Stimulated activated CD4-positive, alpha-beta T cell treated with anti-CD3 and anti-CD28 coated beads, Interleukin-15, amount 100 ng/mL, for 1 hour (primary cell): ENCODE data around the gene NRGN.

Source experiments
- DNase-seq, 2 donors: peaks; one replicate each; pipeline ENCODE4 v3.0.0-alpha.2; 2020; ENCODE audit warnings: low read depth in 1 of 2, low spot score in 1 of 2

Gene NRGN

DNA sequence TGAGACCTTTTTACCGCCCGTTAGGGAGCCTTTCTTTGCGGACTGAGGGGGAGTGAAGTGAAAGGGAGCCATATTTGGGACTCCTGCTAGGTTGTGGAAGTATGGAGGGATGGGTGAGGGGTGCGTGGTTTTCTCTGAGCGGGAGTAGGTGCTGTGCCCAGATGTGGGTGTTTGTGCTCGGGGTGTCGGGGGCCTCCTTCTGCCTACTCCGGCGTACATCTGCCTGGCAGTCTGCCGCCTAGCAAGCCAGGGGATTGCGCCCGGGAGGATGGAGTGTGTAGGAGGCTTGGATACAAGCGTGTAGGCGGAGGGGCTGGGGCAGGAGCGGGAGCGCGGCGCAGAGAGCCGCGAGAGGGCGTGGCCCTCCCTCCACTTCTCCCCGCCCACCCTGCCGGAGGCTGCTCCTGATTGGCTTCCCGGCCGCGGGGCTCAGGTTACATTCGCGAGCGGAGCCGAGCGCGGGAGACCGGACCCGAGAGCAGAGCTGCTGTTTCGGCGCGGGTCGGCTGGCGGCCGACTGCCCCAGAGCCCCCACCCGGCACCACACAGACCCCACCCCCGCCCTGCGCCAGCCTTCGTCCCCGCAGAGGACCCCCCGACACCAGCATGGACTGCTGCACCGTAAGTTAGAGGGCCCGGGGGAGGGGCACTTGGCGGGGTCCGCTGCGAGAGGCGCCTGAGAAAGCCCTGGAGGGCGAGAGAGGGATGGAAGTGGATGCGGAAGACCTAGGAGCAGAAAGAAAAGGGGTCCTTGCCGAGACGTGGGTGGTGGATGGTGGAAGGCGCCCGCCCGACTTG, at the start of gene NRGN:
Gene NRGN (plus strand): TSS at position 464 of the 798 bp plus-strand sequence. CDS start 143 bp downstream, at position 607.
- peak; percentile 63 to 72 for DNase-seq

DNA sequence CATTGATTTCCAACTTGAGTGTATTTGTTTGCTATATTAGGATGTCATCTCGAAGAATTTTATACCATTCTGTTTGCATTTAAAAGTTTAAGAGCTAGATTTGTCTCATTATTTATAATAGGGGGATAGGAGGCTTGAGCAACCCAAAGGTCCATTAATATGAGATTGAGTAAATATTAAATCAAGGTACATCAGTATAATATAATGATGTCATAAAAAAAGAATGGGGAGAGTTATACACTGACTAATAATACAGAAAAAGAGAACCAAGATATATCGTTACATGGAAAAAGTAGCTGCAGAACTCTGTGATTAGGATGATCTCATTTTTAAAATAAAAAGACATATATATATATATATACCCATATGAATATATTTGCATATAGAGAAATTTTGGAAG, 46.6 kb upstream of the NRGN start:
- no peak for DNase-seq

DNA sequence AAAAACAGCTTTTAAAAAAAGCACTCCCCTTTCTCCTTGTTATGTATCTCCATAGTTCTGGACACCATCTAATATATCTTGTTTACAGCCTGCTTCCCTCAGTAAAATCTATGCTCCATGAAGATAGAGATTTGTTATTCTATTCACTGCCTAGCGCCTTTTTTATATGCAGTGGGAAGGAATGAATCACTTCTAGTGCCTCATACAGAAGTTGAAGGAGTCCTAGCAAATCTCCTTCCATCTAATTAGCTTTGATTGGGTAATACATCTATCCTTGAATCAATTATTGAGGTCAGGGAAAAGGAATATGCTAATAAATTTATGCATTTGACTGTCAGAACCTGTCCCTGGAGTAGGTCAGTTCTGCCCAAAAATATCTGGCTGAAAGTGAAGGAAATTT, 40.2 kb upstream of the NRGN start:
- no peak for DNase-seq

DNA sequence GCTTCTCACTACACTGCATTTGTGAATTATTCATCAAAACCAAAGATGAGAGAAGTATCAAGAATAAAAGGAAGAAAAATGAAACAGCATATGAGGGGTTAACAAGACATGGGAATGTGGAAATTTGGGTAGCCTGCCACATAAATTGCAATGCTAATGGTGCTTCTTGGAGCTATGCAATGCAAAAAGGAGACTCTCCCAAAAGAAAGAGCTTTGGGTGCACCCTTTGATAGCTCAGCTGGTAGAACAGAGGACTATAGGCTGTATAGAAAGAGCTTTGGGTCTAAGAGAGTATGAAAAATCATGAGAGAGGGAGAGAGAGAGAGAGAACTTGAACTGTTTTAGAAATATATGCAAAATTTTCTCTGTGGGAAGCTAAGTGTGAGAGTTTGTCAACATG, 39.7 kb upstream of the NRGN start:
- DNase-seq, result no peak

DNA sequence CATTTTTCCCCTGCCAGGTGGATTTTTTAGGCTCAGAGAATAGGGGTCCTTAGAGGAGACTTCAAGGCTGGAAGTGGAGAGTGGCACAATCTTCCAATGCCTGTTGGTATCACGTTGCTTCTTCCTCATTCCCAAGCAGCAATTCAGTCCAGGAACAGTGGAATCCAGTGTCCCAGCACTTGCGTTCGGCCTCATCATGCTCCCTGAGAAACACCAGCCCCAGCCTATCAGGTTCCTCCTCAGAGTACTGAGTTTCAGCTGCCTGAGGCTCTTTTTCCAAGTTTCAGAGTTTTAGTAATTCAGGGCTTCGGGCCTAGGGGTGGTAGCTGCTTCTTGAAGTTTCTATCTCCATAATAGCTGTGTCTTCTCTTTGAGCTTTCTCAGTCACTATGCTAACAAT, 31.9 kb upstream of the NRGN start:
- DNase-seq, result no peak

DNA sequence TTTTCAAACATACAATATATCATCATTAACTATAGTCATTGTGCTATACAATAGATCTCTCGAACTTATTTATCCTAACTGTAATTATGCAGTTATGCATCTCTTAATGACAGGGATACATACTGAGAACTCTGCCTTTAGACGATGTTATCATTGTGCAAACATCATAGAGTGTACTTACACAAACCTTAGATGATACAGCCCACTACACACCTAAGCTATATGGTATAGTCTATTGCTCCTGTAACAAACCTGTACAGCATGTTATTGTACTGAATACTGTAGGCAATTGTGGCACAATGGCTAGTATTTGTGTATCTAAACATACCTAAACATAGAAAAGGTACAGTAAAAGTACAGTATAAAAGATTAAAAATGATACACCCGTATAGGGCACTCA, 27.4 kb upstream of the NRGN start:
- DNase-seq, result no peak

DNA sequence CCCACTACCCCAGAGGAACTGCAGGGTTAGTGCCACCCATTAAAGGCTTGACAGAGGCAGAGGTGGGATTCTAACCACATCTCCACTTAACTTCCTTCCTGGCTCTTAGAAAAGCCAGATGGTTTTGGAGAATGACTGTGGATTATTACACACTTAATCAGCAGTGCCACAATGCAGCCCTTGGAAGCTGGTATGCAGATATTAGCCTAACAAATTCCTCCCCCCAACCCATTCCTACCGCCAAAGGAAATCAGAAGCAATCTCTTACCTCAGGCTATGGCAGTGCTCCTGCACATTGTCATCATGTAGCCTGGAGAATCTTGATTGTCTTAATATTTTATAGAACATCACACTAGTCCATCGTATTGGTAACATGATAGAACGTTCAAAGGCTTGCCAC, 23.2 kb upstream of the NRGN start:
- no peak for DNase-seq

DNA sequence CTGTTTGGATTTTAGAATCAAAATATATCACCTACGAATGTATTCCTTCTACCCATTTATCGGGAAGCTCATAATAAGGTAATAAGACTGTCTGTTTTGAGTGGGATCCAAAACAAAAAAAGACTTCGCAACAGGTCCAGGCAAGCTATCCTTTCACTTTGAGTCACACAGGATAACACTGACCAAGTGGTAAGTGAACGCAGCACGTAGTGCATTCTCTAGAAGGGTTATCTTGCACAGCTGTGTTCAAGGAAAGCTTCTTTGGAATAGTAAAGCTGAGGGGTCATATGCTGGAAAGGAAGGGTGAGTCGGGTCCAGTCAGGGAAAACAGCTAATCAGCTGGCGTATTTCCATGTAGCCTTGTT, 22.3 kb upstream of the NRGN start:
- no peak for DNase-seq

DNA sequence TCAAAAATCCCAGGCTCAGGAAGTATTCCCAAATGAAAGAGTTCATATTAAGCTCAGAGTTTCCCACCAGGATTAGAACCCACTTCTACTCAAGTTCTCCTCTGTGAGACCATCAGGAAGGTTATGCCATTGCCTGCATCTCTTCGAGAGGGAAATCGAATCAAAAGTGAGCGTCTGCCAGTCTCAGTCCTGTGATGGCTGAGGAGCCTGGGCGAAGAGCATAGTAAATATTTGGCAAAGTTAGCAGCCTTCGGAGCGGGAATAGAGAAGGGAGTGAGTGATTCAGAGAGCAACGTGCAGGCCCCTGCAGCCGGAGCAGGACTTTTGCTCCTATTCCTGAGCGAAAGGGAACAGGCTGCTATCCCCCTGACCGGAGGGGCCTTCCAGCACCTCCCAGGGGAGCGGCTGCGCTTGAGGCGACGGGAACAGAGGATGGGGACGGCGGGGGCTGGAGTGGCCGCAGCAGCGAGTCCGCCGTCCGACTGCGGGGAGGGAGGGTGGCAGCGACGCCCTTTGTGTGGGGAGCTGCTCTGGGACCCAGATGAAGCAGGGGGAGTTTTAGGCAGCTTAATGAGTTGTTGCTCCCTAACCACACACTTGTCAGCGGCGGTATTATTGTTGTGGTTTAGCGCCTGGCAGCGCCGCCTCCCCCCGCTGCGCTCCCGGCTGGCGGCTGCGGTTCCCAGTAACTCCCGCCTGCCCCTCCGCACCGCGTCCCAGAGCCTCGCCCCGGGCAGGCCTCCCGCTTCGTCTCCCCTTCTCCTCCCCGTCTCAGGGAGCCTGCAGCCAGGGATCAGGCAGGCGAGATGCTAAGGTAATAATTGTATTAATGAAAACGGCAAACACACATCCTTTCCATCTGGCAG, 21.7 kb upstream of the NRGN start:
- DNase-seq, result no peak

DNA sequence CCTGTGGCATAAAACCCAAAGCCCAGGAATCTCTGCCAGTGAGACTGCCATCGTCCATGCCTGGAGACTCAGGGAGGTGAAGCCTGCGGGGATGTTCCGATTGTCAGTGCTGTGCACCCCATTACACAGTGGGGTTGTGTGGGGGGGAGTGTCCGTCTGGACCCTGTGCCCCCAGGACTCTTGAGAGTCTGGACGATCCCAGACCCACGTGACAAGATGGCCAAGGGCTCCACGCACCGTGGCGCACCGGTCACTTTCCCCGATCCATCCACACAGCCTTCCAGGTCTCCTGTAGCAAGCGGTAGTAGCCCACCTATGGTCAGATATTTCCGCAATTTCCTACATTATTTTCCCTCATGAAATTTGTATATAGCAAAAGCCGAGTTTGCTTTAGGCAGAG, 20.9 kb upstream of the NRGN start:
- DNase-seq, result no peak

DNA sequence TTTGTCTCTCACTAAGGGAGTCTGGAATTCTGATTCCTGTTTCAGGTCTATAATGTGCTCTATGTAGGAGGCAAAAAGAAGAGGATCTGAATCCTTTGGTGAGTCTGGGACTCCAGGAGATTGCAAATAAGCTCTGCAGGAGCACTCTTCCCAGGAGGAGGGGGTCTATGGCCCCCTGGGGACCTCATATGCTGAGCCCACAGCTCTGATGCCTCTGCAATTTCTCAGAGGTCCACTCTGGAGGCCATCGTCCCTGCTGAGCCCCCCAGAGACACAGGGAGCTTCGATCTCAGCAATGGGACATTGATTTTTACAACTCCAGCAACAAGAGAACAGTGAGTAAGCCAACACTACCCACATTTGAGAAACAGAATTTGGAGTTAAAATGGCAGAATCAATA, 20.2 kb upstream of the NRGN start:
- no peak for DNase-seq

DNA sequence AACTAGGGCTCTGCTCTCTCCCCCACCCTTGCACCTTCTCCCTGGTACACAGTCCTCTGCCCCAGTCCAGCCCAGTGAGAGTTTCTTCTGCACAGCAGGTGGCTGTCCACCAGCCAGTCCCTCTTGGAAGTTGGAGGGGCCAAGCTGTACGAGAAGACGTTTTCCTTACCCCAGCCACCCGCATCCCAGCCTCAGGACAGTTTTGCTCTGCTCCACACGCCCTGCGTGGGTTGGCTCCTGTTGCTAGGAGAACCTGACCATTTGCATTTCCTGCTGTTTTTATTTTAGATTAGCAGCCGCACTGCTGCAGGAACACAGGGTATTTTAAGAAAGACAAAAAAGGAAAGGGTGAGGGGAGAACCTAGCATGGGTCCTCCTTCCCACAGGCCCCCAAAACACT, 17.6 kb upstream of the NRGN start:
- no peak for DNase-seq

DNA sequence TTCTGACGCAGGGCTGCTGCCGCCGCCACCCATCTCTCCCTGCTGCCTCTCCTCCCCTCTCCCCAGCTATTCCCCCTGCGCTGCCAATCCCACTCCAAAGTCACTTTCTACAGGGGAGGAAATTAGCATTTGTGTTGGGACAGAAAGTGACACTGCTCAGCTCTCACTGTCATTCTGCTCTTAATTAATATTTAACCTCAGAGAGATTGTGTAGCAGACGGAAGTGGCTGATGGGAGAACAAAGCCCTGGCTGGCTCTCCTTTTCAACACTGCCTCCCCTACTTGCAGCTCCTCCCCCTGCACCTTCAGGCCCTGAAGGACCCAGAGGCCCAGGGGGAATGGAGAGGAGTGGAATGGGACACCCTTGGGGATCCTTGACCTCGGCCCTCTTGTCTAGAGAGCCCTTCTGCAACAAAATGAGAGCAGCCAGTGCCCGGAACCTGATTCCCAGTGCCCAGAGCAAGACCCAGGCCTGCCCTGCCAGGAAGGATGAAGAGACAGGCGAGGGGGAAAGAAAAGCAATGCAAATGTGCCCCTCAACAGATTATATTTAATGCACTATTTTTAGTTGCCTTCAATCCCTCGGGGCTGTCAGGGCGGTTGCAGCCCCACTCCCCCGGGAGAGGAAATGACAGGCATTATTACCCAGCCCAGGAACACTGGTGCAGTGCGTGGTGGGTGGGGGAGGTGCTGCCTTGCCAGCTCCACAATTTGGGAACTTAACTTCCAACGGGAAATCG, 14.6 kb upstream of the NRGN start:
- no peak for DNase-seq

DNA sequence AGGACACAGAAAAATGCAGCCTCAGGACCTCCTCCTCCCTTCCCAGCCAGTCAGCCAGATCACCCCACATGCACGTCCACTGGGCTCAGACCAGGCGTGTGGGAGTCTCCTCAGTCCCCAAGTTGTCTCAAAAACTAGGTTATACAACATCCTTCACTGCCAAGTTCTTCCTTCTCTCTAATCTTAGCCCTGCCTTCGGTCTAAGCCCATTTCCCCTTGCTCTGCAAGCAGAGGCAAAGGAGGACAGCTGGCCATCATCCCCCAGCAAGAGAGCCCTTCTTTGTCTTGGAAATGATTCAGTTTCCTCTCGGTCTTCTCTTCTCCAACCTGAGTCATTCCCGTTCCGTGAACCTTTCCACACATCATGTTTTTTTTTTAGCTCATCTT, 14.0 kb upstream of the NRGN start:
- DNase-seq, result no peak

DNA sequence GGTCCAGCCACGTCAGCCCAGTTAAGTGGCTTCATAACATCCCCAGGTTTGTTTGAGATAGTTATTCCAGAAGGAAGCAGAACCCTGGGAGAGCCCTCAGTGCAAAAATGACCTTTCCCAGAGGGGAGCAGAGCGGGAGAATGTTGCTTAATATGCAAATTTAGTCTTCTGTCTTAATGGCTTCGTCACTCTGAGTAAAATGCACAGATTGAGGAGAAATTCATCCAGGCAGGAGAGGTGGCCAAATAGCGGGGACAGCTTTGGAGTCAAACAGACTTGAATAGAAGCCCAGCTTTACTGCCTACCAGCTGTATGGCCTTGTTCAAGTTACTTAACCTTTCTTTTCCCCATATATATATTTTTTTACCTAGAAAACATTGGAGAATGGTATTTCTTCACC, 12.3 kb upstream of the NRGN start:
- no peak for DNase-seq

DNA sequence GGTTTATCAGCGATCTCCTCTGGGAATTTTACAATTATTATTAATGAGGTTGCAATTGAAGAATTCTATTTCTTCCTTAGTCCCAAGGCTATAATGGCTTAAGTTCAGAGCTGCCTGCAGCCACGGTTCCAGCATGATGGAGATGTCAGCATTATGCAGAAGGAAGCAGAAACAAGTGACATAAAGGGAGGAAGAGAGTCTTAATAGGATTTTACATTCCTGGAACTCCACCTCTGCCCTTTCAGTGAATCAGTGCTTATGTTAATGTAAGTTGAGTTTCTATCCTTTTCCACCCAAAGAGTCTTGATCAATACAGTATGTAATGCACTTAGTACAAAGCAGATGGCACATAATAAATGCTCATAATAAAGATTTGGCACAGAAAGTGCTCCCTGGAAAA, 11.6 kb upstream of the NRGN start:
- no peak for DNase-seq

DNA sequence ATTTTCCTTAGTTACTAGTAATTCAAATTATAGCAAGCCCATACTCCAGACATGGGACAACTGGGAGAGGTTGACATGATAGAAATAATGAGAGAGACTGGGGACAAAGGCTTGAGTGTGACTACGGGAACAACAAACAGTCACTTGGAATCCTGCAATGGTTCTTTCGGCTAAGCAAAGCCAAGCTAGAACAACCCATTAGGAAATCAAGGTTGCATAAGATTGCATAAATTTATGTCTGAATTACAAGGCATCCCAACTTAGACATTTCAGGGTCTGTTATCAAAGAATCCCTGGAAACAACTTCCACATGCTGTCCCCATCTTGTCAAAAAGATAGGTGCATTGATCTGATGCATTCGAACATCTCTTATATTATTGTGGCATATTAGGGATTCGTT, 10.2 kb upstream of the NRGN start:
- no peak for DNase-seq

DNA sequence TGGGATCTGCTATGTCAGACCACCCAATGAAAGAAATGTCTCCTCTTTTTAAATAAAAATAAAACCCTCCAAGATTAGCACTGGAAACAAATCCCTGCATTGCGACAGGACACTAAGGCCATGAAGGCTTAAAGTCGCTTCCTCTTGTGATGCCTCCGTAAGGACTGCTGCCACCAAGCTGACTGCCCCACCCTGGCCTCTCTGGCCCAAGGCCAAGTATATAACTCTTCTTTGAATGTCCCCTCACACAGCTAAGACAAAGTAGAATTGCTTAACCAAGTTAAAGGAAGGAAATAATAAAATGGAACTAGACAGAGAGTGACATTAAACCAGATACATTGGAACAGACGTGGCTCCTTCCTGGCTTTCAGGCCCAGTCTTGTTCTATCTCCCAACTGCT, 7.5 kb upstream of the NRGN start:
- no peak for DNase-seq

DNA sequence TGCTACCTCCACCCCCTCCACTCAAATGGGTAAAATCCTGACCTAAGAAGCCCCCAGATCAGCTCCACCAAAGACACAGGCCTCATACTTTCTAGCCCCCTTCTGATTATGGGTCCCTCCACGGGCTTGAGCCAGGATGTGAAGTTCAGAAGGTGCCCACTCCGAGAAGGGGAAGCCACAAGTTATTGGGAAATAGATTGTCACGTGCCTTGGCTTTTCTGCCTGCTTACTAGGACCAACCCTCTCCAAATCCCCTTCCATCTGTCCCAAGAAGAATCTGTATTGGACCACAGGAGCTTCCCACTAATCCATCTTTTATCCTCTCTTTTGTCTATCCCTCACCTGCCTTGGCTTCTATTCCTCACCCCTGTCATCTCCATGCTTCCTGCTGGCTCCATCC, 3.0 kb upstream of the NRGN start:
- no peak for DNase-seq

DNA sequence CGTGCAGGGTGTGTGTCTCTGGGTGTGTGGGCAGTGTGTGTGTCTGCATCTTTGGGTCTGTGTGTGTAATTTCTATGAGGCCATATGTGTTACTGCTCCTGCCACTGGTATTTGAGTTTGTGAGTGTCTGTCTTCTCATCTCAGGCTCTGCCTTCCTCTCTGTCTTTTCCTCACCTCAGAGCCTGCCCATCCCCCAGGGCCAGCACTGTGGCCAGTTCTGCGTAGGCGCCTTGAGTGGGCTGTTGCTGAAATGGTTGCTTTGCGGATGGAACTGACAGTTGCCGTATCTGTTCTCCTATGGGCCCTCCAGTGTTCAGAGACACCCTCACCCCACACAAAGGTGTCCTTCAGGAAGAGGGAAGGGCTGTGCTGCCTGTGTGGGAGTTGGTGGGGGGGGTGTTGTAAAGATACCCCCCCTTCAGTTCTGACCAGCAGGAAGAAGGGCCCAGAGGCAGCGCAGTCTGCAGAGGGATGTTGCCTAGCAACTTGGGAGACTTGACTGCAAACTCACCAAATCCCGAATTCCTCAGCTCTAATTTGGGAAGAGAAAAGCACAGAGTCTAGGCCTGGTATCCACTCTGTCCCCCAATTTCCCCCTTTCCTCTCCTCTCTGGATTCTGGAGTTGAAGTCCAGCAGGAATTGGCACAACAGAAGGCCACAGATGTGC, 2.0 kb upstream of the NRGN start:
- DNase-seq, result no peak

DNA sequence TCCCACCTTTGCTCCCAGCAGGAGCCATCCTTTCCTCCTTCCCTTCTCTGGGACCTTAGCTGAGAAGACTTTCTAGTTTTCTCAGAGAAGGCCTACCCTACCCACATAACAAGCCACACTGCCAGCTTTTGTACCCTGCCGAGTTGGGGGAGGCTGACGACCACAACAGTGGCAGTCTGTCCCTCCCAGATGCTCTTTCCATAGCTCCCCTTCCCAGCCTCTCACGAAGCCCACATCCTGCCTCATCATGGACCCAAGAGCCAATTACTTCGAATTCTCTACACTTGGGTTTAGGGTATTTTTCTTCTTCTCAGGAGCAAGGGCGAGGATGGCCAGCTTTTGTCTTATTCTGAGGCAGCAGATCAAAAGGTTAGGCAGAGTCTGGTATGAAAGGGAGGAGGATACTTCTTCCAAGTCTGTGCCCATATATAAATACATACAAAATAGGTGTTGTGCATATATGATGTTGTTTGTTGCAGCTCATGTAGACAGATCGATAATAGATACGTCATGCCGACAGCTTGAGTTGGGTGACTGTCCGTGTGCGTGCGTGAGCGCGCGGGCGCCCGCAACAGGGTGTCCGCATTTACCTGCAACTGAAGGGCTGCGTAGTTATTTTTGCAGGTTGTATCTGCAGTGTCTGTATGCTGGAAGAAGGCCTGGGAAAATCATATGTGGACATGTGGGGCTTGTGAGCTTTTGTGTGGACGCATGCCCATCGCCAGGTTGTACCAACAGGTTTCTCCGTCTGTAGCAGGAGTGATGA, 846 bp upstream of the NRGN start:
- no peak for DNase-seq
